ENCODE measurements around the gene REG4. TPM values are rescaled to one million over a fixed set of nuclear protein-coding genes. Genes with fewer than 3 reads are reported as not detected.

Gene REG4
- total and polyA plus RNA-seq, 2 of the 13 experiments (the other 11 are each of a cell fraction or from before 2014, with no cell fraction given) = not detected

DNA sequence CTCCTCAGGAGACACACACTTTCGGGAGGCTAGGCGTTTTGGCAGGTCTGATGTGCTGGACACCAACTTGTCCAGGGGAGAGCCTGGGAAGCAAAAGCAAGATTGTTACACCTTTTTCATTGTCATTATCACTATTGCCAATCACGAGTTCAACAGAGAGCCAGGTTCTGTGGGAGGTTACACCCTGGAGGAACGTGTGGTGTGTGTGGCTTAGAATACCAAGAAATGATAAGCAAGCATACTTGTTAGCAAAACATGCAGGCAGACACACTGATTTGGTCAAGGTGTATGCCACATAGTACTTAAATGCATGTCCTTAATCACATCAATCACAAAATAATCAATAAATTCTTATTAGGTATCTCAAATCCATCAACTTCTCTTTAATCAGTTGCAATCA is 58.7 kb downstream of the REG4 start (continued):
- TF ChIP-seq, protein P1, sequence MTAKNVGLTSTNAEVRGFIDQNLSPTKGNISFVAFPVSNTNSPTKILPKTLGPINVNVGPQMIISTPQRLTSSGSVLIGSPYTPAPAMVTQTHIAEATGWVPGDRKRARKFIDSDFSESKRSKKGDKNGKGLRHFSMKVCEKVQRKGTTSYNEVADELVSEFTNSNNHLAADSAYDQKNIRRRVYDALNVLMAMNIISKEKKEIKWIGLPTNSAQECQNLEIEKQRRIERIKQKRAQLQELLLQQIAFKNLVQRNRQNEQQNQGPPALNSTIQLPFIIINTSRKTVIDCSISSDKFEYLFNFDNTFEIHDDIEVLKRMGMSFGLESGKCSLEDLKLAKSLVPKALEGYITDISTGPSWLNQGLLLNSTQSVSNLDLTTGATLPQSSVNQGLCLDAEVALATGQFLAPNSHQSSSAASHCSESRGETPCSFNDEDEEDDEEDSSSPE (CRISPR knock-in tag; IDR thresholded peaks at IDR 0.05) = no peak
- TF ChIP-seq ZNF761 (CRISPR knock-in tag; conservative IDR thresholded peaks at IDR 0.05) (no peak), FLYWCH1 (CRISPR knock-in tag; IDR thresholded peaks at IDR 0.05) (no peak), KLF9 (CRISPR knock-in tag; IDR thresholded peaks at IDR 0.05; ENCODE audit: low read depth) (no peak)
- TF ChIP-seq, protein P2, sequence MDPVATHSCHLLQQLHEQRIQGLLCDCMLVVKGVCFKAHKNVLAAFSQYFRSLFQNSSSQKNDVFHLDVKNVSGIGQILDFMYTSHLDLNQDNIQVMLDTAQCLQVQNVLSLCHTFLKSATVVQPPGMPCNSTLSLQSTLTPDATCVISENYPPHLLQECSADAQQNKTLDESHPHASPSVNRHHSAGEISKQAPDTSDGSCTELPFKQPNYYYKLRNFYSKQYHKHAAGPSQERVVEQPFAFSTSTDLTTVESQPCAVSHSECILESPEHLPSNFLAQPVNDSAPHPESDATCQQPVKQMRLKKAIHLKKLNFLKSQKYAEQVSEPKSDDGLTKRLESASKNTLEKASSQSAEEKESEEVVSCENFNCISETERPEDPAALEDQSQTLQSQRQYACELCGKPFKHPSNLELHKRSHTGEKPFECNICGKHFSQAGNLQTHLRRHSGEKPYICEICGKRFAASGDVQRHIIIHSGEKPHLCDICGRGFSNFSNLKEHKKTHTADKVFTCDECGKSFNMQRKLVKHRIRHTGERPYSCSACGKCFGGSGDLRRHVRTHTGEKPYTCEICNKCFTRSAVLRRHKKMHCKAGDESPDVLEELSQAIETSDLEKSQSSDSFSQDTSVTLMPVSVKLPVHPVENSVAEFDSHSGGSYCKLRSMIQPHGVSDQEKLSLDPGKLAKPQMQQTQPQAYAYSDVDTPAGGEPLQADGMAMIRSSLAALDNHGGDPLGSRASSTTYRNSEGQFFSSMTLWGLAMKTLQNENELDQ (CRISPR knock-in tag; IDR thresholded peaks at IDR 0.05; ENCODE audit: borderline replicate concordance) = no peak

DNA sequence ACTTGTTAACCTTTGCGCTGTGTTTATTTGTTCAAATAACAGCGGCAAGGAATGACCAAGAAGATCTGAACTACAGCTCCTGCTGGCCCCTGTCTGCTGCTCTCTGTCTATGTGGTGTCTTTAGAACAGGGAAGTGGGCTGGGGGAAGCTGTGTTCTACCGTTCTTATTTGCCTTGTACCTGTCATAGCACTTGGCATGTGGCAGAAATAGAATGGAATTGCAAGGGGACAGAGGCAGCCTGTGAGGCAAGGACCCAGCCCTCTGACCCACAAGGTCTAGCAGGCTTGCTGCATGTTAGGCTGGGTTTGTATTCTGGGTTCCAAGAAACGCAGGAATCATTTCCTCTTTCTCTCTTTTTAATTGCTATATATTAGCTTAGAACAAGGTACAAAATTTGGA is 63.2 kb downstream of the REG4 start:
- TF ChIP-seq GABPA (IDR thresholded peaks at IDR 0.05; ENCODE audit: low read depth, low read length) (no peak), GABPA (CRISPR knock-in tag; IDR thresholded peaks at IDR 0.05; ENCODE audit: low read depth) (no peak), XRCC5 (optimal IDR thresholded peaks at IDR 0.05; ENCODE audit: low read length) (no peak), SP5 (CRISPR knock-in tag; IDR thresholded peaks at IDR 0.05; ENCODE audit: borderline replicate concordance, low read depth) (no peak), ZFY (CRISPR knock-in tag; IDR thresholded peaks at IDR 0.05) (no peak), PAF1 (CRISPR knock-in tag; IDR thresholded peaks at IDR 0.05) (no peak), ZNF264 (CRISPR knock-in tag; IDR thresholded peaks at IDR 0.05) (no peak), FOXK1 (CRISPR knock-in tag; IDR thresholded peaks at IDR 0.05; ENCODE audit: borderline replicate concordance, low read depth) (no peak)
- TF ChIP-seq, protein P3, sequence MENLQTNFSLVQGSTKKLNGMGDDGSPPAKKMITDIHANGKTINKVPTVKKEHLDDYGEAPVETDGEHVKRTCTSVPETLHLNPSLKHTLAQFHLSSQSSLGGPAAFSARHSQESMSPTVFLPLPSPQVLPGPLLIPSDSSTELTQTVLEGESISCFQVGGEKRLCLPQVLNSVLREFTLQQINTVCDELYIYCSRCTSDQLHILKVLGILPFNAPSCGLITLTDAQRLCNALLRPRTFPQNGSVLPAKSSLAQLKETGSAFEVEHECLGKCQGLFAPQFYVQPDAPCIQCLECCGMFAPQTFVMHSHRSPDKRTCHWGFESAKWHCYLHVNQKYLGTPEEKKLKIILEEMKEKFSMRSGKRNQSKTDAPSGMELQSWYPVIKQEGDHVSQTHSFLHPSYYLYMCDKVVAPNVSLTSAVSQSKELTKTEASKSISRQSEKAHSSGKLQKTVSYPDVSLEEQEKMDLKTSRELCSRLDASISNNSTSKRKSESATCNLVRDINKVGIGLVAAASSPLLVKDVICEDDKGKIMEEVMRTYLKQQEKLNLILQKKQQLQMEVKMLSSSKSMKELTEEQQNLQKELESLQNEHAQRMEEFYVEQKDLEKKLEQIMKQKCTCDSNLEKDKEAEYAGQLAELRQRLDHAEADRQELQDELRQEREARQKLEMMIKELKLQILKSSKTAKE (CRISPR knock-in tag; IDR thresholded peaks at IDR 0.05; ENCODE audit: borderline replicate concordance) = no peak
- TF ChIP-seq, protein P4, sequence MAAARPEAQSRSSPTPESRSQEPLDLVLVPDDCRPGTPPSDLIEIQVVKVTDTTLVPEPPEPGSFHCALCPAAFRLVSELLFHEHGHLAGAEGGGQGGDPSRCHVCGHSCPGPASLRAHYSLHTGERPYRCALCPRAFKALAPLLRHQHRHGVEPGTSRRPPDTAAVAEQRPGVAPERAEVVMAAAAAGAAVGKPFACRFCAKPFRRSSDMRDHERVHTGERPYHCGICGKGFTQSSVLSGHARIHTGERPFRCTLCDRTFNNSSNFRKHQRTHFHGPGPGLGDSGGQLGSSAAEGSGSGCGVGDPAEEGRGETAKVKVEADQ (CRISPR knock-in tag; IDR thresholded peaks at IDR 0.05; ENCODE audit: borderline replicate concordance) = no peak
- TF ChIP-seq, protein P5, sequence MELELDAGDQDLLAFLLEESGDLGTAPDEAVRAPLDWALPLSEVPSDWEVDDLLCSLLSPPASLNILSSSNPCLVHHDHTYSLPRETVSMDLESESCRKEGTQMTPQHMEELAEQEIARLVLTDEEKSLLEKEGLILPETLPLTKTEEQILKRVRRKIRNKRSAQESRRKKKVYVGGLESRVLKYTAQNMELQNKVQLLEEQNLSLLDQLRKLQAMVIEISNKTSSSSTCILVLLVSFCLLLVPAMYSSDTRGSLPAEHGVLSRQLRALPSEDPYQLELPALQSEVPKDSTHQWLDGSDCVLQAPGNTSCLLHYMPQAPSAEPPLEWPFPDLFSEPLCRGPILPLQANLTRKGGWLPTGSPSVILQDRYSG (CRISPR knock-in tag; IDR thresholded peaks at IDR 0.05) = no peak
- H3K4me1 ChIP-seq (ENCODE audit: insufficient read depth, low read length) = peaks cover 38% of the 10 kb centered on the region
- H3K9me3 ChIP-seq (ENCODE audit: low read length) = no peaks in the 10 kb centered on the region
- no peaks in the 10 kb centered on the region for H4K20me1 ChIP-seq (ENCODE audit: insufficient read depth, low read length)
- H3K79me2 ChIP-seq (ENCODE audit: insufficient read depth, low read length) = no peaks in the 10 kb centered on the region
- BruUV-seq (replicated peaks) = no TSS peak
- H3K27me3 ChIP-seq (ENCODE audit: control insufficient read depth in 1 of 2, insufficient read depth in 2 of 2, low read length in 2 of 2) = no peaks in the 10 kb centered on the region; a peak in 1 of 5 replicates
- 24% methylated on average over 4 of the region's 4 CpGs for WGBS (ENCODE audit: low lambda C conversion rate)
- no peak for ATAC-seq
- no peak overlapping the region for H3K27ac ChIP-seq (ENCODE audit: extremely low read length, insufficient read depth, low read length)
- no peak overlapping the region for H3K9ac ChIP-seq (ENCODE audit: insufficient read depth, low read depth, low read length)
- H3K4me2 ChIP-seq (ENCODE audit: low read depth, low read length) = no peak overlapping the region
- H2AFZ ChIP-seq (ENCODE audit: low read length) = no peak overlapping the region
- no peak overlapping the region for H3K4me3 ChIP-seq (replicated peaks in 1 of 3; ENCODE audit: insufficient read depth in 1 of 3, low read depth in 2 of 3, low read length in 3 of 3)
- no peak for DNase-seq (ENCODE audit: low spot score)
- POLR2A ChIA-PET = interaction anchor here (1.5 to 4.4 kb wide), 2 partner anchors 18 to 36 kb away, joined by 4 to 27 read pairs; partner anchors contain the start of gene PHGDH
- CTCF ChIA-PET (ENCODE audit: low intra/inter-chr PET ratio, low total read pairs) = no interaction called here
- in situ Hi-C loops (cut with HindIII; ENCODE audit: extremely low pct_ligation_motif_present, low pct_unique_long_range_greater_than_20kb) (no loop called here), intact Hi-C loops (cut with micrococcal nuclease; ENCODE audit: unreplicated experiment) (no loop called here)
- peaks cover 5 to 10% of the 10 kb centered on the region in 2 experiments; a peak in 4 of 5 replicates for H3K36me3 ChIP-seq (replicated peaks in 1 of 2; ENCODE audit: control insufficient read depth in 1 of 2, insufficient read depth in 2 of 2, low read length in 2 of 2)
- no peak for FAIRE-seq

Measured in HepG2 (cell line).